Vagina (tissue), 2 donors: Measurements from ENCODE around the gene COX5B. TPM values are rescaled to one million over a fixed set of nuclear protein-coding genes. Genes with fewer than 3 reads are reported as not detected.
A peak's percentile ranks its signal among the peaks of the same experiment; 100 is the strongest.
"Not testable (repeated sequence)": the region's sequence is repeated elsewhere in the genome, so short reads cannot be mapped to it uniquely, and the experiment has no call there.

Source experiments
- DNase-seq, 2 donors: peaks; one replicate each; pipeline ENCODE4 v3.0.0-alpha.2; 2017; ENCODE audit errors: extremely low spot score in 2 of 2
- H3K27ac ChIP-seq: fragments of 200-600 bp; sonication (generic); one replicate; pipeline ENCODE4 v1.5.1; 2019
- H3K27me3 ChIP-seq: fragments of 200-600 bp; sonication (generic); one replicate; pipeline ENCODE4 v1.5.1; 2019
- H3K36me3 ChIP-seq, 2 donors: fragments of 200-600 bp; sonication (generic); one replicate each; pipeline ENCODE4 v1.5.1; 2017 to 2019
- H3K4me1 ChIP-seq: fragments of 200-600 bp; sonication (generic); one replicate; pipeline ENCODE4 v1.5.1; 2019
- H3K4me3 ChIP-seq, 2 donors: fragments of 200-600 bp; sonication (generic); 1 replicate in 1 of 2; 2 replicates in 1 of 2; pipeline ENCODE4 v1.5.1; 2016 to 2019
- H3K9me3 ChIP-seq: fragments of 200-600 bp; sonication (generic); one replicate; pipeline ENCODE4 v1.5.1; 2019
- POLR2A ChIP-seq, 2 donors: fragments of 450-650 bp; IDR thresholded peaks; one replicate each; pipeline ENCODE4 v1.6.1; 2017; ENCODE audit warnings: antibody characterized with exemption in 2 of 2, mild to moderate bottlenecking in 2 of 2, moderate library complexity in 2 of 2
- POLR2AphosphoS5 ChIP-seq, 2 donors: sonication (generic); formaldehyde crosslinking; IDR thresholded peaks; one replicate each; pipeline ENCODE4 v1.9.0; 2017; ENCODE audit warnings: antibody characterized with exemption in 2 of 2, mild to moderate bottlenecking in 2 of 2, low read depth in 1 of 2; ENCODE audit not compliant: insufficient read depth in 1 of 2
- intact Hi-C: fragments of 100-400 bp; cut with DNase I; formaldehyde crosslinking; loops from one replicate; pipeline ENCODE4 v1.15.1; 2023
- total RNA-seq: library from RNA; depleted of rRNA; stranded (reverse); fragments of >200 nt; gene quantifications from one replicate; pipeline ENCODE4 v1.2.3, GENCODE V29; 2016
- TF ChIP-seq, protein P1 (sequence below), 3 experiments: fragments of 450-650 bp in 2 of 3; fragments of 200-600 bp in 1 of 3; sonication (generic) in 1 of 3; IDR thresholded peaks; one replicate each; pipeline ENCODE4 v1.5.1; 2017 to 2019; ENCODE audit warnings: antibody characterized with exemption in 3 of 3, mild to moderate bottlenecking in 2 of 3, moderate library complexity in 2 of 3

COX5B gene, protein sequence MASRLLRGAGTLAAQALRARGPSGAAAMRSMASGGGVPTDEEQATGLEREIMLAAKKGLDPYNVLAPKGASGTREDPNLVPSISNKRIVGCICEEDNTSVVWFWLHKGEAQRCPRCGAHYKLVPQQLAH
- total RNA-seq: 481 TPM

- peak; percentile 92 to 99 for TF ChIP-seq POLR2AphosphoS5 (IDR thresholded peaks at IDR 0.05; ENCODE audit: insufficient read depth in 1 of 2, low read depth in 1 of 2)
- TF ChIP-seq, protein P1, sequence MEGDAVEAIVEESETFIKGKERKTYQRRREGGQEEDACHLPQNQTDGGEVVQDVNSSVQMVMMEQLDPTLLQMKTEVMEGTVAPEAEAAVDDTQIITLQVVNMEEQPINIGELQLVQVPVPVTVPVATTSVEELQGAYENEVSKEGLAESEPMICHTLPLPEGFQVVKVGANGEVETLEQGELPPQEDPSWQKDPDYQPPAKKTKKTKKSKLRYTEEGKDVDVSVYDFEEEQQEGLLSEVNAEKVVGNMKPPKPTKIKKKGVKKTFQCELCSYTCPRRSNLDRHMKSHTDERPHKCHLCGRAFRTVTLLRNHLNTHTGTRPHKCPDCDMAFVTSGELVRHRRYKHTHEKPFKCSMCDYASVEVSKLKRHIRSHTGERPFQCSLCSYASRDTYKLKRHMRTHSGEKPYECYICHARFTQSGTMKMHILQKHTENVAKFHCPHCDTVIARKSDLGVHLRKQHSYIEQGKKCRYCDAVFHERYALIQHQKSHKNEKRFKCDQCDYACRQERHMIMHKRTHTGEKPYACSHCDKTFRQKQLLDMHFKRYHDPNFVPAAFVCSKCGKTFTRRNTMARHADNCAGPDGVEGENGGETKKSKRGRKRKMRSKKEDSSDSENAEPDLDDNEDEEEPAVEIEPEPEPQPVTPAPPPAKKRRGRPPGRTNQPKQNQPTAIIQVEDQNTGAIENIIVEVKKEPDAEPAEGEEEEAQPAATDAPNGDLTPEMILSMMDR (IDR thresholded peaks at IDR 0.05): no peak
- peak; percentile 63 to 80 for TF ChIP-seq POLR2A (IDR thresholded peaks at IDR 0.05)
- H3K9me3 ChIP-seq: no peaks in the 10 kb centered on the region
- peaks cover 21% of the 10 kb centered on the region for H3K4me1 ChIP-seq
- peaks cover 0 to 24% of the 10 kb centered on the region in 2 donors for H3K36me3 ChIP-seq
- intact Hi-C loops: no loop called here
- peak in 1 of 2 donors; percentile 98 for DNase-seq
- peak within 1 kb of the TSS; percentile 74 to 97 for H3K4me3 ChIP-seq
- peak within 1 kb of the TSS; percentile 96 for H3K27ac ChIP-seq
- no peaks in the 10 kb centered on the region for H3K27me3 ChIP-seq
Measured at GRCh38 chr2:97645695-97646629, at the start of gene COX5B. COX5B (plus strand) TSS chr2:97646062; CDS start chr2:97646087, 25 bp downstream.

GRCh38 chr2:97596180-97596579 lies 49.7 kb upstream of the COX5B start:
- intact Hi-C loops, H3K36me3 ChIP-seq, H3K4me3 ChIP-seq, H3K27me3 ChIP-seq, H3K9me3 ChIP-seq, H3K27ac ChIP-seq, H3K4me1 ChIP-seq, DNase-seq: not testable (repeated sequence)

DNA sequence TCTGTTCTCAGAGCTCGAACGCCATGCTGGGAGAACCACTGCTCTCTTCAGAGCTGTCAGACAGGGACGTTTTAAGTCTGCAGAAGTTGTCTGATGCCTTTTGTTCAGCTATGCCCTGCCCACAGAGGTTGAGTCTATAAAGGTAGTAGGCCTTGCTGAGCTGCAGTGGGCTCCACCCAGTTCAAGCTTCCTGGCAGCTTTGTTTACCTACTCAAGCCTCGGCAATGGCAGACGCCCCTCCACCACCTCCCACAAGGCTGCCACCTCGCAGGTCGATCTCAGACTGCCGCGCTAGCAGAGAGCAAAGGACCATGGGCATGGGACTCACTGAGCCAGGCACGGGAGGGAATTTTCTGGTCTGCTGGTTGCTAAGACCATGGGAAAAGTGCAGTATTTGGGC lies 44.3 kb upstream of the COX5B start:
- H3K36me3 ChIP-seq, H3K4me3 ChIP-seq, H3K27ac ChIP-seq, H3K27me3 ChIP-seq, DNase-seq, H3K9me3 ChIP-seq, intact Hi-C loops, H3K4me1 ChIP-seq: not testable (repeated sequence)

DNA sequence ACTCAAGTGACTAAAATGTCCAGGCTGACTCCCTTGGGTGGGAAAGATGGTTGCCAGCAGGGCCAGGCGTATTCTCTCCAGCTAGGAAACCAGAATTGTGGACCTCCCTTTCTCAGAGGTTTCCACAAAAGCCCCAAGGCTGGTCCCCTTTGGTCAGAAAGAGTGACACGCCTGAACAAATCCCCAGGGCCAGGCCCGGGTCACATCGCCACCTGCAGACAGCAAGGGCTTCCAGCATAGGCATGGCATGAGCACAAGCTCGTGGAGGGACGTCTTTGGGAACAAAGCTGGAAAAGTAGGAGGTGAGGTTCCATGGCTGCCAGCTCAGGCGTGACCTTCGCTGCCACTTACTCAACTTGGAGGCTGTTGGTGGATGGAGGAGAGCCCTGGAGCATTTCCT lies 40.8 kb upstream of the COX5B start:
- DNase-seq, H3K4me1 ChIP-seq, H3K36me3 ChIP-seq, H3K27me3 ChIP-seq, H3K4me3 ChIP-seq, H3K27ac ChIP-seq, intact Hi-C loops, H3K9me3 ChIP-seq: not testable (repeated sequence)

DNA sequence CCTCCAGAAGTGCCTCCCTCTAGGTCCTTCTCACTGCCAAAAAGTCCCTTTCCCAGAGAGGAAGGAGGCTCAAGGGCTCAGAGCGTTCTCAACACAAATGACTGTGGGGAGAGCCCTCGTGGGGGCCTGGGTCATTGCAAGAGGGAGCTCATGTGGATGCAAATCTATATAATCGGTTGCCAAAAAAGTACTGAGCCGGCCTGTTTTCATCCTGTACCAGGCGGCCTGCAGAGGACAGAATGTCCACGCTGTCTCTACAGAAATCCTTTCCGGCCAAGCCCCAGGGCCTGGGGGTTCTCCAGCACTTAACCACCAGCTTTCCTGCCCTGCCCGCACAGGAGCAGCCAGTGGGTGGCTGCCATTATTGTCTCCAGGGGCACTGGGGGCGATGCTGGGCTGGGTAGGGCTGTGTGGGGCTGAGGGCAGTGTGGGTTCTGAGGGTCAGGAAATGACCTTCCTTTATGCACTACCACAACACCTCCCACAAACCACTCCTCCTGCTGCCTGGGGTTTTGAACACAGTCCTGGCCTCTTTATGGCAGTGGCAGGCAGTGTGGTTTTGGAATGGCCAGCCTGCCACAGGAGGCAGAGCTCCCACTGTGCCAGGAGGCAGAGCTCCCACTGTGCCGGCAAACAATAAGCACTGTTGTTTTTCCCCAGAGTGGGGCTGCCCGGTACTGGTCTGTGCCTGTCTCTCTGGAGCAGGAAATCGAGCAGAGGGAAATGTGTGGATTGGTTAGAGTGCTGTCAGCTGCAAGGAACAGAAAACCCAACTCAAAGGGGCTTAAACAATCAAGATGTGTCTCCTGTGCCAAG lies 40.1 kb upstream of the COX5B start:
- intact Hi-C loops, H3K36me3 ChIP-seq, H3K27me3 ChIP-seq, DNase-seq, H3K27ac ChIP-seq, H3K4me1 ChIP-seq, H3K4me3 ChIP-seq, H3K9me3 ChIP-seq: not testable (repeated sequence)

GRCh38 chr2:97608745-97609144 lies 37.1 kb upstream of the COX5B start:
- H3K9me3 ChIP-seq, DNase-seq, H3K27me3 ChIP-seq, H3K4me1 ChIP-seq, H3K27ac ChIP-seq, intact Hi-C loops, H3K4me3 ChIP-seq, H3K36me3 ChIP-seq: not testable (repeated sequence)

DNA sequence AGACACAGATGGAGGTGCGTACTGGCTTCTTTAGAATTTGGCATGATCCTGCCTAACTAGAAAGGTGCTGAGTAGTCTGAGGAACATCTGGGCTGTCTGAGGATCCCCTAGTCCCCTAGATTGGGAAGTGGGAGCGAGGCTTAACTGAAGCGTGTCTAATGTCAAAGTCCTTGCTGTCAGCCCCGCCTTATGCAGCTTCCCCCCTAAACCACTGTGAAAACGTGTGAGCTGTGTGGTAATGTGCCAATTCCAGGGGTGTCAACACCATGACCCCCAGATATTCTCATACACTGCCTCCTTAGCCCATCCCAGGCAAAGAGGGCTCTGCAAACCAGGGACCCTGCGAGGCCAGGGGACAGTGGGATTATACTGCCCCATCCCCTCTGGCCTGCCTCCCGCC lies 34.0 kb upstream of the COX5B start:
- intact Hi-C loops, DNase-seq, H3K27ac ChIP-seq, H3K4me3 ChIP-seq, H3K4me1 ChIP-seq, H3K9me3 ChIP-seq, H3K27me3 ChIP-seq, H3K36me3 ChIP-seq: not testable (repeated sequence)

DNA sequence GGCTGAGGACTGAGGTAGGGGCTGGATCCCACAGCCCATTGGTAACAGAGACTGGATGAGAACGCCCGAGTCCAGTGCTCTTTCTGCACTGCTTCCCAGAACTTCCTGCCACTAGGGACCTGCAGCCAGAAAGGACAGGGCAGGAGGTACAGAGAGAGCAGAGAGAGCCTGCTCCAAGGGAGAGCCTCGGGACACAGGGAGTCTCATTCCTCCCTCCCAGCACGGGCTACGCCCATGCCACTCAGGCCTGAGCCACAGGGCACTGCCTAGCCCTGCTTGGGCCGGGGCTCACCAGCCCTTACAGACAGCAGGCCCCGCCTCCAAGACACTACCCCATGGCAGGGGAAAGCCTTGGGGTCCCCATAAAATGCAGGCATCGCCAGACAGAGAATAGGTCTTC lies 30.1 kb upstream of the COX5B start:
- intact Hi-C loops, DNase-seq, H3K27ac ChIP-seq, H3K36me3 ChIP-seq, H3K9me3 ChIP-seq, H3K4me1 ChIP-seq, H3K27me3 ChIP-seq, H3K4me3 ChIP-seq: not testable (repeated sequence)
